ENCODE results near the gene KCNN4.

KCNN4 gene

DNA sequence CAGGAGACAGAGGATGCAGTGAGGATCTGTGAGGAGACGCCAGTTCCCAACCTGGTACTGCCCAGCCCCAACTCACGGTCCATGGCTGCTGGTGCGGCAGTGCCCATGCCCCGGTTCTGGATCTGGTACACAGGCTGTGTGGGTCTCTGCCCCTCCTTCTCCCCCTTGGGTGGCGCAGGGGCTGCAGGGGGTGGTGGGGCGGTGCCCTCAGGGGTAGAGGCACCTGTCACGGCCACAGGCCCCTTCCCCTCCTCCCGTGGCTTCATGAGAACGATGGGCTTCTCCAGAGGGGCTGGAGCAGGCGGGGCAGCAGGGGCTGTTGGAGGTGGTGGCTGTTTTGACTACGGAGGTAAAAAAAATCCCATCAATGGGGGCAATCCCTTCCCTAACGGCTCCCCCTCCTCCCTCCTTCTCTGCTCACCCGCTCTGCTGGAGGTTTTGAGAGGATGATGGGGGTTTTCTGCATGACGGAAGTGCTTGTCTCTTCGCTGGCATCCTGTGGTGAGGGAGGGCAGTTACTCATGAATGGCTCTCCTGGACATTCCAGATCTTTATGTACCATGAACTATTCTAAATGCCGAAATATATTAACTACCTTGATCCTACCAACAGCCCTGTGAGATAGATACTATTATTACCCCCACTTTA lies 33.1 kb downstream of the KCNN4 start:
- no peak for DNase-seq

DNA sequence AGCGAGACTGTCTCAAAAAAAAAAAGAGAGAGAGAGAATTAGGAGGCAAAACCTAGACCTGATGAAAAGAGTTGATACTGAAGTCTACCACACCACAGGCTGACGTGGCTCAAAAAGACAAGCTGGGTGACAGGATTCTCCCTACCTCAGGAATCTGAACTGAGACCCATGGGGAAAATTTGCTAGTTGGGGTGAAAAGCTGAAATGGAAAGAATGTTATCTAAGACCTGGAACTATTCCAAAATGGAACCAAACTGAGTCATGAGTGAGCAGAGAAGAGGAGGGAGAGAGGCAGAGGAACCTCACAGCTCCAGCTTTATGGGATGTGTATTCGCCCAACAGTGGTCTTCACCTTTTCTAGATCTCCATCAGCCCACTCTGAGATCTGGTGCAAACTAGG lies 37.7 kb downstream of the KCNN4 start:
- no peak for DNase-seq

DNA sequence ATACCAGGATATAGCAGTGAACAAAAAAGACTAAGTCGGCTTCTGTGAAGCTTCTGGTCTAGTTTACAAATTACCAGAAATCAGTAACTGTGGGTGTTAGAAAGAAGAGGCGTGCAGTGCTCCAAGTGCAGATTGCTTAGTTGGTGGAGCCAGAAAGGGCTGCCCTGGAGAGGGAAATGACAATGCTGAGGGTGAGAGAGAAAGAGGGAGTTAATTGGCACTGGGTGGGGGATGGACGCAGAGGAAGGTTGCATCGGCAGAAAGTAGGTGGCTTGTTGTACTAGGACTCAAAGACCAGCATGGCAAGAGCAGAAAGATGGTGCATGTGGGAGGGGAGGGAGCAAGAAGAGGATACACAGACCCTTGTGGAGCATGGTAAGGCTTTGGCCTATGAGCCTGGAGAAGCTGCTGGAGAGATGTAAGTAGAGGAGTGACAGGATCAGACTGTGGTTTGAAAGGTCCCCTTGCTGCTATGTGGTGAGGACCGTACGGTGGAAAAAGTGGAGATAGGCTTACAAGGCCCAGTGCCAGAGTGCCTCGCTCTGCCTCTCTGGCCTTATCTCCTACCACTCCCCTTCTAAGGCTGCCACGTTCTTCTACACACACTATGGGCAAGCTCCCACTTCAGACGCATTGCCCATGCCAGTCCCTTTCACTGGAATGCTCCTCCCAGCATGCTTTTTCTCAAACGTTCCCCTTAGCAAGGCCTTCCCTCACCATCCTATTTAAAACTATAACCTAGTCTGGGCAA lies 39.5 kb downstream of the KCNN4 start:
- no peak for DNase-seq

DNA sequence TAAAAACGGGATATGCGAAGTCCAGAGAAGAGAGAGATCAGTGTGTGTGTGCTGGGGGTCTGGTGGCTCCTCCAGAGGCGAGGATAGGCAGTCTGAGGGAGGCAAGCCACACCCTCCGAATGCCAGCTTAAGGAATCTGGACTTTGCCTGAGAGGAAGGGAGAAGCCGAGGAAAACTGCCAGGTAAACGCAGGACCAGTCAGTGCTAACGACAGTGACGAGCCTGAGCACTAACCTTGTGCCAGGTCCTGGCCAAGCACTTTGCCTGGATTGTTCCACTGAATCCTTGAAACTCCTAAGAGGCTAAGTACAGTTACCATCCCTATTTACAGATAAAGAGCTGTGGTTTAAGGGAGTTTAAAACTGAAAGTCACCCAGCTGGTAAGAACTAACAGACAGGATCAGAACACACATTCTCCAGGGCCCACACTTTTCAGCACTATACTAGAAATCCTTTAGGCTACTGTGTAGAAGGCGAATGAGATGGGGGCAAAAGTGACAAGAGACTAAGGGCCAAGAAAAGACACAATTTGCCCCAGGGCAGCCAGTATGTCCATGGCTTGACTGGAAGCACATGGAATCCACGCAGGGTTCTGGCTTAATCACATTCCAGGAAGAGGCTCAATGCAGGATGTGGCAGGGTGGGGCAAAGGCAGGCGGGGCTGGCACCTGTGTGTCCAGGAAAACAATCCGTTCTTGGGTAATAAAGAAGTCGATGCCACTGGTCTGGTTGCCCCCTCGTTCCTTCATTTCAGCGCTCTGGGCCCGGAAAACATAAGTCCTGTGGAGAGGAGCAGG lies 41.1 kb downstream of the KCNN4 start:
- no peak for DNase-seq

DNA sequence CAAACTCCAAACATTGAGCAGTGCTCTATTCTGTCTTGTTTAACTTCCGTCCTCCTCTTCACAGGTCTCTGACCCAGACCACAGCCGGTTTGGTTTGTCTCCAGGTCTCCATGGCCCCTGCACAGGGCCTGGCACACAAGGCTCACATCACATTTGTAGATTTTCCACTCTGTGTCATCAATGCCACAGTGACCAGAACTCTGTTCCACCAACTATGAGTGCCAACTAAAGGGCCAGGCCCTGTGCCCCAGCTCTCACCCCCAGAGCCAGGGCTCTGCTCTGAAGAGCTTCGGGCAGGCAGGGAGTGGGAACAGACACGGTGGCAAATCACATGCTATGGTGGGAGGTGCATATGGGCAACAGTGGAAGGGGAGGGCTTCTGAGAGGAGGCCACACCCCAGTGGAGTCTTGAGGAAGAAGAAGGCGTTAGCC lies 42.0 kb downstream of the KCNN4 start:
- DNase-seq, result no peak

DNA sequence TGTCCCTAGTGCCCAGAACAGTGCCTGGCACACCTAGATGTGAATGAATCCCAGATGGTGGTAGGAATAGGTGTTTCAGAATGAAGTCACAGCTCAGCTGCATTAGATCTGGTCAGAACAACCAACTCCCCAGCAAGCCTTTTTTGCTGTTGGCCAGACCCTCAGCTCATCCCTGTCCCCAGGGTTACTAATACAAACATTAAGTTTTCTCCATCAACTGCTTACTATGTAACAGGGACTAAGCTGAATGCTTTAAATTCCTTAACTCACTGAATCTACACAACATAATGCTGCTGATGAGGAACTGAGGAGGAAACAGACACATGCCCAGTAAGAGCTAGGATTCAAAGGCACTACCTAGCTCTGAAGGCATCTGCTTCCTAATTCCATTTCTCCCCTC lies 44.8 kb downstream of the KCNN4 start:
- no peak for DNase-seq

DNA sequence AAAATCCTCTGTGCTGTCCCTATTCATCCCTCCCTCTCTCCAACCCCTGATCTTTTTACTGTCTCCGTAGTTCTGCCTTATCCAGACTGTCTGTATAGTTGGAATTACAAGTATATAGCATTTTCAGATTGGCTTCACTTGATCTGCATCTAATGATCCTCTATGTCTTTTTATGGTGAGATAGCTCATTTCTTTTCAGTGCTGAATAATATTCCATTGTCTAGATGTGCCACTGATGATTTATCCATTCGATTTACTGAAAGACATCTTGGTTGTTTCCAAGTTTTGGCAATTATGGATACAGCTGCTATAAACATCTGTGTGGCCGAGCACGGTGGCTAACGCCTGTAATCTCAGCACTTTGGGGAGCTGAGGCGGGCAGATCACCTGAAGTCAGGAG lies 45.8 kb downstream of the KCNN4 start:
- no peak for DNase-seq

DNA sequence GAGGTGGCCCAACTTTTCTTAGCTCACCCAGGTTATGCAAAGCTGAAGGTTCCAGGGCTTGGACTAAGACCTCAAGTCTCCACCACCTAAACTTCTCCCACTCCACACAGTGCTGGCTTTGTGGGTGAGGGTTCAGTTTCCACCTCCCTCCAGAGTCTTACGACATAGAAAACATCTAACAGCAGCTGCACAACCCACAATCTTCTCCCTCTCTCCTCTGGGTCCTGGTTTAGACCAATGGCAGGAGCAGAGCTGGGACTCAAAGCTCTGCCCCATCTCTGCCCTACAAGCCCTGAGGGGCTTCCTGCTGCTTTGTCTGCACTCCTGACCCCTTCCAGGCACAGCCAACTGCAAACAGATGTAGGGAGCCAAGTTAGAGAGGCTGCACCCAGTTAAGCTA lies 48.9 kb downstream of the KCNN4 start:
- DNase-seq, result no peak

DNA sequence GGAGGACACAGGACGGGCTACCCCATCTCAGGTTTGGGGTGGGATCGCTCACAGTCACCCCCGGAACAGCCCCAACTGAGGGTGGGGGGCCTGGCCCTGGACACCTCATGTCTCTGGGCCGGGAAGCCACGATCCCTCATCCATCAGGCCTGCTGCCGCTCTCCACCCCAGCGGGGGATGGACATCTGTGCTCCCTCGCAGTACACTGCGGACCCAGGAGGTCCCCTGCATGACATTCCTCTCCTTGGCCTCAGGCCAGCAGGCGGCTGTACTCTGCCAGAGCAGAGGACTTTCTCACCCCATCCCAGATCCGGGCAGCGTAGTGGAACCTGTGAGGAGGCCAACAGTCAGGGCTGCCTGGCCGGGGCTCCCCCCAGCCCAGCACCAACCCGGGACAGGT lies 49.4 kb downstream of the KCNN4 start:
- DNase-seq, result no peak

DNA sequence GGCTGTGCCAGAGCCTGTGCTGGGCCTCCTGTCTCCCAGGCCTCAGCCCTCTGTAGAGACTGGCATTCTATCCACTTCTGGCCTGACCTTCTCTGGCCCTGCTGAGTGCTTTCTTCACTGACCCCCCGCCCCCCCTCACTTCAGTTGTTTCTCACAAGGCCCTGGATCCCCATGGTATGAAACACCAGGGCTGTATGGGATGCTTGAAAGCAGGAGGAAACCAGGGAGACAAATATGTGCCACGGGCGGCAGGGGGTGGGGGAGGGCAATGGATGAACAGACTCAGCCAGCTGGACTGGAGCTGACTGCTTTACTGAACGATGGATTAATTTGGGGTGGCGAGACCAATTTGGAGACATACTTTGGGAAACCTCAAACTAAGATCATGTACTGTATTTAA lies 50.9 kb downstream of the KCNN4 start:
- no peak for DNase-seq

DNA sequence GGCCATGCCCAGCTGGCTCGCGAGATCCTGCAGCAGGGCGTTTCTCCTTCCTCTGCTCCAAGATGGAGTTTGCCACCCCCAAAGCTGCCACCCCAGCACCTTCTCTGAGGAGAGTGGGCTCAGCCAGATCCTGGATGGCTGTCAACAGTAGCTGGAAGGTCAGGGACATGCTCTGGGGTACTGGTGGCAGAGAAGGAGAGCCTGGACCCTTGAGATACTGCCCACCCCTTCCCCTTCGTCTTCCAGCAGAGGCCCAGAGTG lies 53.2 kb downstream of the KCNN4 start:
- no peak for DNase-seq

DNA sequence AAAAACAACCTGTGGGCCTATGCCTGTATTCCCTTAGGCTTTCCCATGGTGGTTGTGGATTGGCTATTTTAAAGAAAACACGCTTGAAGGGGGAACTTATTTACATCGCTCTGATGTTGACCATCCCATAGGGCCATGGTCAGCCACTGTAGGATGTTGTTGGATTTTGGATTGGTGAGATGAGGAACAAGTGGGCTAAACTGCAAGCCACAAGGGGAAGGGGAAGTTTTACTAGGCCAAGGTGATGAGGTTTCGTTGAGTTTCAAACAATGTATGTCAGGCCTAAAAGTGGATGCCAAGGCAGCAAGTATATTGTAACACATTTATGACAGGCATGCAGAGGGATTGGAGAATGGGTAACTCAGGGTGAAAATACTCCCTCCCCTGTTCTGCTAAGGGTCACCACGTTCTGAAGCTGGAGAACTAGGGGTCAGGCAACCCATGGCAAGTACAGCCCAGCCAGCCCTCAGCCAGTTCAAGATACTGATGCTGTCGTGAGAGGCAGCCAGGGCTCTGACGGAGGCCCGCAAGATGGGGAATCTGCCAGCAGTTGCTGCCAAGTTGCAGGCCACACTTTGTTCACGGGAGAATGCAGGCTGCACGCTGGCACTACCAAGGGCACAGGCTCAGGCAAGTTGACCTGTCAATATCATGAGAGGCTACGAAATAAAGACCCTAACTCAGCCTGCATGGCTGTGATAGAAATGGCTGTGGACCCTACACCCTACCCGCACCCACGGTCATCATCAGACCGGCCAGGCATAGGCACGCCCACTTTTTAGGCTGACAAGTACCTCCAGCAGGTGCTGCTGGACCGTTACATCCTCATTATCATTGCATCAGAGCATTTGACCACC lies 53.8 kb downstream of the KCNN4 start:
- no peak for DNase-seq

DNA sequence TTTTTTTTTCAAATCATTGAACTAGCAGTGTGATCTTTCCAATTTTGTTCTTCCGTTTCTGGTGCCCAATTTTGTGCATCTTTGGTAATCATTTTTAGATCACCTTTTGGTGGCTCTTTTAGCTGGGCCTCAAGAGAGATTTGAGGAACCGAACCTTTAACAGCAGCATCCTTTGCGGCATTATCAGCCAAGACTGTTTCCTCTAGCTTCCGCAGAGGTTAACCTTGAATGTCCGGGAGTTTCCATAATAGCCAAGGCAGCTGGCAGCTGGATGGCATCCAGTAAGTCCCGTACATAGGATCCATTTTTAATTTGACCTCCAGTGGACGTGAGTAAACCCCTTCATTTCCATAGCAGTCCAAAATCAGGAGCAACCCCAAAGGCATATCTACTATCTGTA lies 55.3 kb downstream of the KCNN4 start:
- DNase-seq, result no peak

DNA sequence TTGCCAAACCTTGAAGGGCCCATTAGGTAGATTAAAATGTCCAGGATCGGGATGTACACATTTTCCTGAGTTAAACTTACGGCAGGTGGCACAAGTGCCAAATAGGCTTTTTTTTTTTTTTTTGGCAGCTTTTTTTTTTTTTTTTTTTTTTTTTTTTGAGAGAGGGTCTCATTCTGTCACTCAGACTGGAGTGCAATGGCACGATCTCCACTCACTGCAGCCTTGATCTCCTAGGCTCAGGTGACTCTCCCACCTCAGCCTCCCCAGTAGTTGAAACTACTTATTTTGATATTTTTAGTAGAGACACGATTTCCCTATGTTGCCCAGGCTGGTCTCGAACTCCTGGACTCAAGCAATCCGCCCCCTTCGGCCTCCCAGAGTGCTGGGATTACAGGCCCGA lies 55.9 kb downstream of the KCNN4 start:
- DNase-seq, result no peak

DNA sequence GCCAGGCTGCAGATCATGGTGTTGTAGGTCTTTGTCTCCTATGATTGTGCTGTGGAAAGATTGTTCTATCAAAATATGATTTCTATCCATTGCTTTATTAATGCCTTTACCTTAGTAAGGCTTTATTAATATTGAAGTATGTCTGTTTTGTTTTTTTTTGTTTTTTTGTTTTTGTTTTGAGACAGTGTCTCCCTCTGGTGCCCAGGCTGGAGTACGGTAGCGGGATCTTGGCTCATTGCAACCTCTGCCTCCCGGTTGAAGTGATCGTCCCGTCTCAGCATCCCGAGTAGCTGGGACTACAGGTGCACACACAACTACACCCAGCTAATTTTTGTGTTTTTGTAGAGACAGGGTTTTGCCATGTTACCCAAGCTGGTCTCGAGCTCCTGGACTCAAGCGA lies 57.2 kb downstream of the KCNN4 start:
- no peak for DNase-seq

DNA sequence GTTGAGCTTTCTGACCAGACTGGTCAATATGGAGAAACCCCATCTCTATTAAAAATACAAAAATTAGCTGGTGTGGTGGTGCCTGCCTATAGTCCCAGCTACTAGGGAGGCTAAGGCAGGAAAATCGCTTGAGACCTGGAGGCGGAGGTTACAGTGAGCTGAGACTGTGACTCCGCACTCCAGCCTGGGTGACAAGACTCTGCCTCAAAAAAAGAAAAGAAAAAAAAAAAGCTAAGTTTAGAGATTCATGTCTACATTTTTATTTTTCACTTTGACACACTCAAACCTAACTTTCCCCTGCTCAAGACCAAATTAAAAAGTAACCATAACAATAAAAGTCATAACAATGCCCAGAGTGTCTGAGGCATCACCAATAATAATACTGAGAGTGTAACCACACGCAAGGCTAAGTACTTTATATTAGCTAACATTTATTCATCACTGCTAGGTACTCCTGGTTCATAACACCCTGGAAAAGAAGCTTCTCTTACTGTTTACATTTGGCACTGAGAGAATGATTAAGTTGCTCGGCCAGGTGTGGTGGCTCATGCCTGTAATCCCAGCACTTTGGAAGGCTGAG lies 59.2 kb downstream of the KCNN4 start:
- DNase-seq, result no peak

DNA sequence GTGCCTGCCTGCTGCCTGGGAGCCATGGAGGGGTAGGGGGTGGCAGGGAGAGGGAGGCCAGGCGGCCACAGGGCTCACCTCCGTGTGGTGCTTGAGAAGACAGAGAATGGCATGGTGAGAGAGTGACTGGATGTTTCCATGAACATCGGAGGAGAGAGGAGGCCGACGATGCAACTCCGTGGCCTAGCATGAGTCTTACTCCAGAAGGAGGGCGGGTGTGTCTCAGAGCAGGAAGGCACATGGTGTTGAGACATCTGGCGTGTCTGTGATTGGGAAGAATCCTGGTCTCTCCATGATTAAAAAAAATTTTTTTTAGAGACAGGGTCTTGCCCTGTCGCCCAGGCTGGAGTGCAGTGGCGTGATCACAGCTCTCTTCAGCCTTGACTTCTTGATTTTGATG lies 59.8 kb downstream of the KCNN4 start:
- DNase-seq, result no peak

DNA sequence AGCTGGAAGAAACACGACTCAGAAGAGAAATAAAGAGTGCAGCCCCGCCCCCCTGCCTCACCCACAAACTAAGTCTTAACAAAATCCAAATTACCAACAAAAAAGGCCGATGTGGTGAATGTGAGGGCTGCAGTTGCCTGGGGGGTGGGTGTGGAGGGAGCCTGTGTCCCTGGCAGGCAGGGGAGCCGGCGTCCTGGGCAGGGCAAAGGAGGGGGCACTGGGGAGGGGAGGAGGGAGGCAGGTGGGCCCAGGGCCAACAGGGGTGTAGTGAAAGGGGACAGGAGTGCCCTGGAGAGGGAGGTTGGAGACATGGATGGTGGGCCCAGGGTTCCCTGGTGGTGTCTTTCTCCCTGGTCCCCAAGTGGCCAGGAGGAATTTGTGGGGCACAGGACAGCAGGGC lies 60.9 kb downstream of the KCNN4 start:
- DNase-seq, result no peak

DNA sequence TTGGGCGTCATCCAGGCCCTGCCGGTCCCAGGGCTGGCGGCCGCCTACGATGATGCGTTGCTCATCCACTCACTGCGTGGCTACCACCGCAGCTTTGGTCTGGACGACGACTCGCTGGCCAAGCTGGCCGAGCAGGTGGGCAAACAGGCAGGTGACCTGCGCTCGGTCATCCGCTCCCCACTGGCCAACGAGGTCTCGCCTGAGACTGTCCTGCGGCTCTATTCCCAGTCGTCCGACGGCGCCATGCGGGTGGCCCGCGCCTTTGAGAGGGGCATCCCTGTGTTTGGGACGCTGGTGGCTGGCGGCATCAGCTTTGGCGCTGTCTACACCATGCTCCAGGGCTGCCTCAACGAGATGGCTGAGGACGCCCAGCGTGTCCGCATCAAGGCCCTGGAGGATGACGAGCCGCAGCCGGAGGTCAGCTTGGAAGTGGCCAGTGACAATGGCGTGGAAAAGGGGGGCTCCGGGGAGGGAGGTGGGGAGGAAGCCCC lies 61.4 kb downstream of the KCNN4 start:
- DNase-seq, result no peak

DNA sequence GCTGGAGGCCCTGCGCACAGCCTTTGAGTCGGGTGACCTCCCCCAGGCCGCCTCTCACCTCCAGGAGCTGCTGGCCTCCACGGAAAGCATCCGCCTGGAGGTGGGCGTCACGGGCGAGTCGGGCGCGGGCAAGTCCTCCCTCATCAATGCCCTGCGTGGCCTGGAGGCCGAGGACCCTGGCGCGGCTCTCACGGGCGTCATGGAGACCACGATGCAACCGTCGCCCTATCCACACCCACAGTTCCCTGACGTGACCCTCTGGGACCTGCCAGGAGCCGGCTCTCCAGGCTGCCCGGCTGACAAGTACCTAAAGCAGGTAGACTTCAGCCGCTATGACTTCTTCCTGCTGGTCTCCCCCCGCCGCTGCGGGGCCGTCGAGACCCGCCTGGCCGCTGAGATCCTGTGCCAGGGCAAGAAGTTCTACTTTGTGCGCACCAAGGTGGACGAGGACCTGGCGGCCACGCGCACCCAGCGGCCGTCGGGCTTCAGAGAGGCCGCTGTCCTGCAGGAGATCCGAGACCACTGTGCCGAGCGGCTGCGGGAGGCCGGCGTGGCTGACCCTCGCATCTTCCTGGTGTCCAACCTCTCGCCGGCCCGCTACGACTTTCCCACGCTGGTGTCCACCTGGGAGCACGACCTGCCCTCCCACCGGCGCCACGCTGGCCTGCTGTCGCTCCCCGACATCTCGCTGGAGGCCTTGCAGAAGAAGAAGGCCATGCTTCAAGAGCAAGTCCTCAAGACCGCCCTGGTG lies 62.0 kb downstream of the KCNN4 start:
- no peak for DNase-seq

Measured in activated T-cell treated with anti-CD3 and anti-CD28 coated beads, Interleukin-2, amount 50 U/mL, for 1 hour (primary cell).